GM12878 (cell line): ENCODE results near the gene KCNC4. TPM values are rescaled to one million over a fixed set of nuclear protein-coding genes. Genes with fewer than 3 reads are reported as not detected.

Source experiments
- ATAC-seq: fragments of 200-7000 bp; cut with Tn5 transposase; 3 replicates; pipeline ENCODE4 v1.9.1; 2020; ENCODE audit warnings: mild to moderate bottlenecking, moderate library complexity
- BruUV-seq: library from RNA; stranded (reverse); fragments of 400-500 nt; replicated peaks from 2 replicates; lab custom pipeline; 2021; lab: Mats Ljungman, UMichigan
- CTCF ChIA-PET: fragments of 300-600 bp; sonication (Branson Sonifier 250); formaldehyde crosslinking; extraction: SDS; loops from one replicate; lab custom pipeline; 2021; ENCODE audit warnings: inconsistent platforms; lab: Yijun Ruan, JAX
- POLR2A ChIA-PET: fragments of 350-600 bp; formaldehyde crosslinking; extraction: SDS; loops from one replicate; lab custom pipeline; 2021; ENCODE audit warnings: inconsistent platforms; lab: Charles Lee
- RAD21 ChIA-PET: fragments of 300-600 bp; sonication (Branson Sonifier 250); formaldehyde crosslinking; loops from one replicate; lab custom pipeline; 2023; ENCODE audit warnings: antibody characterized with exemption; ENCODE audit not compliant: unreplicated experiment; lab: Charles Lee
- SMC1A ChIA-PET: fragments of 300-600 bp; sonication (Branson Sonifier 250); formaldehyde crosslinking; loops from one replicate; lab custom pipeline; 2023; ENCODE audit not compliant: unreplicated experiment, uncharacterized antibody; lab: Charles Lee
- DNase-seq: peaks from one replicate; pipeline ENCODE4 v3.0.0-alpha.2; 2011; ENCODE audit warnings: low read depth, low spot score
- FAIRE-seq: peaks from 3 replicates; lab custom pipeline; 2011; peaks lifted over from hg19 to GRCh38; lab: Jason Lieb, UNC
- H2AFZ ChIP-seq: 2 replicates; pipeline ENCODE4 v1.6.0; 2011; ENCODE audit warnings: low read depth, low read length, control low read depth; ENCODE audit not compliant: control insufficient read depth
- H3K27ac ChIP-seq: 2 replicates; pipeline ENCODE4 v1.5.1; 2011; ENCODE audit warnings: control low read depth; ENCODE audit not compliant: control insufficient read depth, insufficient read depth
- H3K27me3 ChIP-seq, 2 experiments: replicated peaks in 1 of 2; 2 replicates each; pipeline versions ENCODE4 v1.6.0 to v1.6.1; 2011; ENCODE audit warnings: low read length in 1 of 2; ENCODE audit not compliant: control insufficient read depth in 2 of 2, insufficient read depth in 2 of 2
- H3K36me3 ChIP-seq, 2 experiments: 2 replicates each; pipeline ENCODE4 v1.5.1; 2011; ENCODE audit warnings: low read length in 1 of 2; ENCODE audit not compliant: control insufficient read depth in 2 of 2, insufficient read depth in 2 of 2
- H3K4me1 ChIP-seq: 2 replicates; pipeline ENCODE4 v1.6.1; 2011; ENCODE audit warnings: mild to moderate bottlenecking, low read length, moderate library complexity, mixed read lengths; ENCODE audit not compliant: control insufficient read depth, insufficient read depth
- H3K4me2 ChIP-seq: 2 replicates; pipeline ENCODE4 v1.6.0; 2011; ENCODE audit warnings: control low read depth; ENCODE audit not compliant: control insufficient read depth, insufficient read depth
- H3K4me3 ChIP-seq: fragments of 200-600 bp; sonication (generic); 2 replicates; pipeline ENCODE4 v1.5.1; 2016
- H3K79me2 ChIP-seq: 2 replicates; pipeline ENCODE4 v1.6.0; 2011; ENCODE audit warnings: low read length; ENCODE audit not compliant: control insufficient read depth, insufficient read depth
- H3K9ac ChIP-seq: 2 replicates; pipeline ENCODE4 v1.8.0; 2011; ENCODE audit warnings: low read length, control low read depth, mixed read lengths; ENCODE audit not compliant: control insufficient read depth, insufficient read depth
- H3K9me3 ChIP-seq: replicated peaks from 3 replicates; pipeline ENCODE4 v1.5.1; 2011; ENCODE audit warnings: mild to moderate bottlenecking, low read length; ENCODE audit not compliant: control insufficient read depth, insufficient read depth
- H4K20me1 ChIP-seq: 2 replicates; pipeline ENCODE4 v1.6.0; 2011; ENCODE audit not compliant: control insufficient read depth, insufficient read depth
- CHD1 ChIP-seq: IDR thresholded peaks from 2 replicates; pipeline ENCODE4 v1.6.1; 2012; ENCODE audit warnings: low read depth, low read length, improper control_type of control experiment
- CREM ChIP-seq: IDR thresholded peaks from 2 replicates; pipeline ENCODE4 v1.6.1; 2014; ENCODE audit warnings: antibody characterized with exemption, low read depth
- KDM1A ChIP-seq: fragments of 200-600 bp; sonication (generic); IDR thresholded peaks from 2 replicates; pipeline ENCODE4 v1.6.1; 2016; ENCODE audit warnings: borderline replicate concordance
- MTA2 ChIP-seq: fragments of 450-650 bp; IDR thresholded peaks from 2 replicates; pipeline ENCODE4 v1.6.1; 2016; ENCODE audit warnings: low read depth, mild to moderate bottlenecking, moderate library complexity
- NBN ChIP-seq: fragments of 450-650 bp; IDR thresholded peaks from 2 replicates; pipeline ENCODE4 v1.6.1; 2016
- POLR2A ChIP-seq: IDR thresholded peaks from 2 replicates; pipeline ENCODE4 v1.6.1; 2011; ENCODE audit warnings: low read depth, mild to moderate bottlenecking, low read length
- RUNX3 ChIP-seq: IDR thresholded peaks from 2 replicates; pipeline ENCODE4 v1.6.1; 2012; ENCODE audit warnings: low read length, inconsistent platforms
- SP1 ChIP-seq: IDR thresholded peaks from one replicate; pipeline ENCODE4 v1.6.1; 2011; ENCODE audit warnings: low read depth, low read length
- YBX1 ChIP-seq: fragments of 450-650 bp; IDR thresholded peaks from 2 replicates; pipeline ENCODE4 v1.6.1; 2016; ENCODE audit warnings: antibody characterized with exemption
- WGBS: methylation state at CpG from one replicate; pipeline ENCODE4 v1.1.6; 2016; ENCODE audit warnings: low lambda C conversion rate; ENCODE audit not compliant: insufficient replicate concordance, insufficient coverage; ENCODE audit errors: missing lambda C conversion rate; 5-methylcytosine and 5-hydroxymethylcytosine counted together
- in situ Hi-C: fragments of 300-500 bp; cut with MboI; formaldehyde crosslinking; loops from 9 replicates; pipeline ENCODE4 v1.14.3; 2018; ENCODE audit warnings: mixed read lengths
- intact Hi-C: fragments of 100-400 bp; cut with micrococcal nuclease; formaldehyde crosslinking; loops from one replicate; pipeline ENCODE4 v1.14.2; 2022; ENCODE audit not compliant: unreplicated experiment
- polyA plus RNA-seq, 11 experiments: library from polyadenylated mRNA; depleted of rRNA in 4 of 11; unstranded in 6 of 11; stranded (reverse) in 5 of 11; fragments of >200 nt; fragmentation: Nextera tagmentation in 4 of 11; fragmentation: Illumina TruSeq in 1 of 11; extraction: Ambion mirVana in 4 of 11; extraction: Trizol in 1 of 11; gene quantifications; 1 replicate in 1 of 11; 2 replicates in 10 of 11; pipeline versions ENCODE4 v1.2.1 to v1.2.3, GENCODE V29; 2011 to 2016; ENCODE audit warnings: inconsistent platforms in 2 of 11, missing spikeins in 2 of 11, low read depth in 1 of 11
- total RNA-seq, 4 experiments: library from RNA; depleted of rRNA in 3 of 4; stranded (reverse); fragments of >200 nt in 3 of 4; fragmentation: Illumina TruSeq in 1 of 4; extraction: Trizol in 1 of 4; gene quantifications; 2 replicates each; pipeline versions ENCODE4 v1.2.1 to v1.2.3, GENCODE V29; 2013 to 2021
- TF ChIP-seq, protein P1 (sequence below): IDR thresholded peaks from 2 replicates; pipeline ENCODE4 v1.6.1; 2011; ENCODE audit warnings: low read depth, mild to moderate bottlenecking, low read length, moderate library complexity, borderline replicate concordance; ENCODE audit errors: extremely low read depth
- TF ChIP-seq, protein P2 (sequence below): fragments of 450-650 bp; formaldehyde crosslinking; IDR thresholded peaks from 2 replicates; pipeline ENCODE4 v1.5.0; 2022; ENCODE audit warnings: mild to moderate bottlenecking, missing genetic modification characterization
- TF ChIP-seq, protein P3 (sequence below): fragments of 450-650 bp; IDR thresholded peaks from 2 replicates; pipeline ENCODE4 v1.6.1; 2017; ENCODE audit warnings: mild to moderate bottlenecking, moderate library complexity
- TF ChIP-seq, protein P4 (sequence below): fragments of 450-650 bp; IDR thresholded peaks from 2 replicates; pipeline ENCODE4 v1.6.1; 2018; ENCODE audit warnings: borderline replicate concordance, mild to moderate bottlenecking; ENCODE audit not compliant: partially characterized antibody

KCNC4 gene
- total and polyA plus RNA-seq, 10 of the 15 experiments (the other 5 are each of a cell fraction or from before 2014, with no cell fraction given): 0.06 to 1.7 (median 0.36) TPM

DNA sequence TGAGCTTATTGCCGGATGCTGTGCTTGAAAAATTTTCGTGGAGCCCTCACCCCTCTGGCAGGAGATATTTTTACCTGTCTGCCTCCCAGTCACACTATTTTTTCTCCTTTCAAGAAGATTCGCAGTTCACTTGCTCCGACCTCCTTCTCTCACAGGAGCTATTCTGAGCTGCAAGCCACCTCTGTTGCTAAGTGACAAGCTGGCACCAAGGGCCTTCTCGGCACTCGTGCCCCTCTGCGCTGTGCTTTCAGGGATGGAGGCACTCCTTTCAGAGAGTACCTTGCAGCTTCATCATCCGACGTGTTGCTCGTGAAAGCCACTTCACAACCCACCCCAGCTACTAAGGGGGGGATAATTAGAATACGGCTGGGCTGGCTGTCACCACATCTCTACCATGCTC lies 48.3 kb upstream of the KCNC4 start:
- in situ Hi-C loops (no loop called here), intact Hi-C loops (no loop called here)
- no peak for ATAC-seq
- RAD21 ChIA-PET: no interaction called here
- Histone ChIP-seq H3K27me3 (peaks cover 0 to 4% of the 10 kb centered on the region in 2 experiments; a peak in 3 of 4 replicates), H3K79me2 (no peaks in the 10 kb centered on the region), H3K4me1 (no peaks in the 10 kb centered on the region), H4K20me1 (no peaks in the 10 kb centered on the region), H3K27ac (no peak overlapping the region), H3K36me3 (no peaks in the 10 kb centered on the region), H2AFZ (no peak overlapping the region), H3K4me2 (no peak overlapping the region), H3K9me3 (no peaks in the 10 kb centered on the region), H3K4me3 (no peak overlapping the region), H3K9ac (no peak overlapping the region)
- SMC1A ChIA-PET: no interaction called here
- POLR2A ChIA-PET: no interaction called here
- no peak for DNase-seq
- no TSS peak for BruUV-seq
- no peak for FAIRE-seq
- 38% methylated on average over 11 of the region's 11 CpGs for WGBS
- CTCF ChIA-PET: no interaction called here
- TF ChIP-seq MTA2 (no peak), CHD1 (no peak), SP1 (no peak), POLR2A (no peak), NBN (no peak), KDM1A (no peak), CREM (no peak), RUNX3 (no peak), YBX1 (no peak)
- TF ChIP-seq, protein P1, sequence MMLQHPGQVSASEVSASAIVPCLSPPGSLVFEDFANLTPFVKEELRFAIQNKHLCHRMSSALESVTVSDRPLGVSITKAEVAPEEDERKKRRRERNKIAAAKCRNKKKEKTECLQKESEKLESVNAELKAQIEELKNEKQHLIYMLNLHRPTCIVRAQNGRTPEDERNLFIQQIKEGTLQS: no peak
- TF ChIP-seq, protein P2, sequence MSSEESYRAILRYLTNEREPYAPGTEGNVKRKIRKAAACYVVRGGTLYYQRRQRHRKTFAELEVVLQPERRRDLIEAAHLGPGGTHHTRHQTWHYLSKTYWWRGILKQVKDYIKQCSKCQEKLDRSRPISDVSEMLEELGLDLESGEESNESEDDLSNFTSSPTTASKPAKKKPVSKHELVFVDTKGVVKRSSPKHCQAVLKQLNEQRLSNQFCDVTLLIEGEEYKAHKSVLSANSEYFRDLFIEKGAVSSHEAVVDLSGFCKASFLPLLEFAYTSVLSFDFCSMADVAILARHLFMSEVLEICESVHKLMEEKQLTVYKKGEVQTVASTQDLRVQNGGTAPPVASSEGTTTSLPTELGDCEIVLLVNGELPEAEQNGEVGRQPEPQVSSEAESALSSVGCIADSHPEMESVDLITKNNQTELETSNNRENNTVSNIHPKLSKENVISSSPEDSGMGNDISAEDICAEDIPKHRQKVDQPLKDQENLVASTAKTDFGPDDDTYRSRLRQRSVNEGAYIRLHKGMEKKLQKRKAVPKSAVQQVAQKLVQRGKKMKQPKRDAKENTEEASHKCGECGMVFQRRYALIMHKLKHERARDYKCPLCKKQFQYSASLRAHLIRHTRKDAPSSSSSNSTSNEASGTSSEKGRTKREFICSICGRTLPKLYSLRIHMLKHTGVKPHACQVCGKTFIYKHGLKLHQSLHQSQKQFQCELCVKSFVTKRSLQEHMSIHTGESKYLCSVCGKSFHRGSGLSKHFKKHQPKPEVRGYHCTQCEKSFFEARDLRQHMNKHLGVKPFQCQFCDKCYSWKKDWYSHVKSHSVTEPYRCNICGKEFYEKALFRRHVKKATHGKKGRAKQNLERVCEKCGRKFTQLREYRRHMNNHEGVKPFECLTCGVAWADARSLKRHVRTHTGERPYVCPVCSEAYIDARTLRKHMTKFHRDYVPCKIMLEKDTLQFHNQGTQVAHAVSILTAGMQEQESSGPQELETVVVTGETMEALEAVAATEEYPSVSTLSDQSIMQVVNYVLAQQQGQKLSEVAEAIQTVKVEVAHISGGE (CRISPR knock-in tag): no peak
- TF ChIP-seq, protein P3, sequence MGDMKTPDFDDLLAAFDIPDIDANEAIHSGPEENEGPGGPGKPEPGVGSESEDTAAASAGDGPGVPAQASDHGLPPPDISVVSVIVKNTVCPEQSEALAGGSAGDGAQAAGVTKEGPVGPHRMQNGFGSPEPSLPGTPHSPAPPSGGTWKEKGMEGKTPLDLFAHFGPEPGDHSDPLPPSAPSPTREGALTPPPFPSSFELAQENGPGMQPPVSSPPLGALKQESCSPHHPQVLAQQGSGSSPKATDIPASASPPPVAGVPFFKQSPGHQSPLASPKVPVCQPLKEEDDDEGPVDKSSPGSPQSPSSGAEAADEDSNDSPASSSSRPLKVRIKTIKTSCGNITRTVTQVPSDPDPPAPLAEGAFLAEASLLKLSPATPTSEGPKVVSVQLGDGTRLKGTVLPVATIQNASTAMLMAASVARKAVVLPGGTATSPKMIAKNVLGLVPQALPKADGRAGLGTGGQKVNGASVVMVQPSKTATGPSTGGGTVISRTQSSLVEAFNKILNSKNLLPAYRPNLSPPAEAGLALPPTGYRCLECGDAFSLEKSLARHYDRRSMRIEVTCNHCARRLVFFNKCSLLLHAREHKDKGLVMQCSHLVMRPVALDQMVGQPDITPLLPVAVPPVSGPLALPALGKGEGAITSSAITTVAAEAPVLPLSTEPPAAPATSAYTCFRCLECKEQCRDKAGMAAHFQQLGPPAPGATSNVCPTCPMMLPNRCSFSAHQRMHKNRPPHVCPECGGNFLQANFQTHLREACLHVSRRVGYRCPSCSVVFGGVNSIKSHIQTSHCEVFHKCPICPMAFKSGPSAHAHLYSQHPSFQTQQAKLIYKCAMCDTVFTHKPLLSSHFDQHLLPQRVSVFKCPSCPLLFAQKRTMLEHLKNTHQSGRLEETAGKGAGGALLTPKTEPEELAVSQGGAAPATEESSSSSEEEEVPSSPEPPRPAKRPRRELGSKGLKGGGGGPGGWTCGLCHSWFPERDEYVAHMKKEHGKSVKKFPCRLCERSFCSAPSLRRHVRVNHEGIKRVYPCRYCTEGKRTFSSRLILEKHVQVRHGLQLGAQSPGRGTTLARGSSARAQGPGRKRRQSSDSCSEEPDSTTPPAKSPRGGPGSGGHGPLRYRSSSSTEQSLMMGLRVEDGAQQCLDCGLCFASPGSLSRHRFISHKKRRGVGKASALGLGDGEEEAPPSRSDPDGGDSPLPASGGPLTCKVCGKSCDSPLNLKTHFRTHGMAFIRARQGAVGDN: no peak
- TF ChIP-seq, protein P4, sequence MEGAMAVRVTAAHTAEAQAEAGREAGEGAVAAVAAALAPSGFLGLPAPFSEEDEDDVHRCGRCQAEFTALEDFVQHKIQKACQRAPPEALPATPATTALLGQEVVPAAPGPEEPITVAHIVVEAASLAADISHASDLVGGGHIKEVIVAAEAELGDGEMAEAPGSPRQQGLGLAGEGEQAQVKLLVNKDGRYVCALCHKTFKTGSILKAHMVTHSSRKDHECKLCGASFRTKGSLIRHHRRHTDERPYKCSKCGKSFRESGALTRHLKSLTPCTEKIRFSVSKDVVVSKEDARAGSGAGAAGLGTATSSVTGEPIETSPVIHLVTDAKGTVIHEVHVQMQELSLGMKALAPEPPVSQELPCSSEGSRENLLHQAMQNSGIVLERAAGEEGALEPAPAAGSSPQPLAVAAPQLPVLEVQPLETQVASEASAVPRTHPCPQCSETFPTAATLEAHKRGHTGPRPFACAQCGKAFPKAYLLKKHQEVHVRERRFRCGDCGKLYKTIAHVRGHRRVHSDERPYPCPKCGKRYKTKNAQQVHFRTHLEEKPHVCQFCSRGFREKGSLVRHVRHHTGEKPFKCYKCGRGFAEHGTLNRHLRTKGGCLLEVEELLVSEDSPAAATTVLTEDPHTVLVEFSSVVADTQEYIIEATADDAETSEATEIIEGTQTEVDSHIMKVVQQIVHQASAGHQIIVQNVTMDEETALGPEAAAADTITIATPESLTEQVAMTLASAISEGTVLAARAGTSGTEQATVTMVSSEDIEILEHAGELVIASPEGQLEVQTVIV: no peak
